ENCODE measurements around the gene CEP120. TPM values are rescaled to one million over a fixed set of nuclear protein-coding genes. Genes with fewer than 3 reads are reported as not detected.
"Not testable (repeated sequence)": the region's sequence is repeated elsewhere in the genome, so short reads cannot be mapped to it uniquely, and the experiment has no call there.

CEP120 gene
- polyA plus RNA-seq, 1 donor = 10.1 TPM

DNA sequence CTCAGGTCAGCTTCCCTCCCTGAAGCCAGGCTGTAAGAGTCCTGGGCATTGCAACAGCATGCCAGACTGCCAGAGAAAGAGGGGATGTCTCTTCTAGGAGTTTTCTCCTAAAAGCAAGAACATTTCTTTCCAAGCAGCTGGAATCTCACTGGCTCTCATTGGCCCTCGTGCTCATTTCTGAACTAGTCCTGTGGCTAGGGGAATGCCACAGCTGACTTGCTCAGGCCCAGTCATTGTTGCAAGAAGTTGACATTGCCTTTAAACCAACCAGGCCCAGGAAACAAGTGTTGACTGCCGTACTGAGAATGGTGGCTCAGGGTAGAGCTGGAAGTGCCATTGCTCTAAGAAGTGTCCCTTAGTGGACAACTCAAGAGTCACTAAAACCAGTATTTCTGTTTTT lies 15.0 kb upstream of the CEP120 start:
- DNase-seq = no peak

- DNase-seq = no peak
Measured at GRCh38 chr5:123436201-123436600, 13.0 kb upstream of the CEP120 start.

GRCh38 chr5:123434796-123435195 lies 11.6 kb upstream of the CEP120 start:
- DNase-seq = no peak

DNA sequence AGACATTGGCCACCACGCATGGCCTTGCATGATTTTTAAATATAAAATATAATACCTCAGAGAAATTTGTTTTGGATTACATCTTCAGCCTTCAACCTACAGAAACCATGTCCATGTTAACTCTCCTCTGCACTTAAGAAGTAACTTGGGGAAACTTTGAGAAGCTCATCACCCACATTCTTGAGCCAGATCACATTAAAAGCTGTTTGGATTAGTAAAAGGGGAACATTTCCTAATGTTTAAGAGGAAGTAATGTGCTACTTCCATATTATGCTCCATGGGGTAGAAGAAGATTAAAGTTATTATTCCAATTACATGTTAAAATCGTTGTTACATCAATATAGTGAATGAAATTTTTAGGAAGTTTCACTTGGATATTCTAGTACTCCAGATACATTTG lies 10.4 kb upstream of the CEP120 start:
- DNase-seq = no peak

DNA sequence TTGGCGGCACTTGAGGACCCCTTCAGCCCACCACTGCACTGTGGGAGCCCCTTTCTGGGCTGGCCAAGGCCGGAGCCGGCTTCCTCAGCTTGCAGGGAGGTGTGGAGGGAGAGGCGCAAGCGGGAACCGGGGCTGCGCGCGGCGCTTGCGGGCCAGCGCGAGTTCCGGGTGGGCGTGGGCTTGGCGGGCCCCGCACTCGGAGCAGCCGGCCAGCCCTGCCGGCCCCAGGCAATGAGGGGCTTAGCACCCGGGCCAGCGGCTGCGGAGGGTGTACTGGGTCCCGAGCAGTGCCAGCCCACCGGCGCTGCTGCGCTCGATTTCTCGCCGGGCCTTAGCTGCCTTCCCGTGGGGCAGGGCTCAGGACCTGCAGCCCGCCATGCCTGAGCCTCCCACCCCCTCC lies 7.2 kb upstream of the CEP120 start:
- DNase-seq = not testable (repeated sequence)

DNA sequence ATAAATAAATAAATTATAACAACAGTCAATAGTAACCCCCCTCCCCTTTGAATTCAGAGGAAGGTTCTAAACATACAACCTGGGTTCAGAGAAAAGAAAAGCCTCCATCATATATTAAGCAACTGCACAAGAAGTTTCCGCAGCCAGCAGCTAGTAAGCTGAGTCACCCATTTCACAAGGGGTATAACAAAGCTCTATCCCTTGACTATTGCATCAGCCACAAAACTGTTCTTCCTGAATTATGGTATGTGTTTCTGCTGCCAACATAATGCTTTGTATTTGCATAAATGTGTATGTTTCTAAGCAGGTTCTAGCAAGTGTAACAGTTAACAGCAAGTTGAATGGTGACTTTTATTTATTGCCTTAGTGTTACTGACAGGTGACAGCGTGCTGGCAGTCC lies 6.8 kb upstream of the CEP120 start:
- no peak for DNase-seq

DNA sequence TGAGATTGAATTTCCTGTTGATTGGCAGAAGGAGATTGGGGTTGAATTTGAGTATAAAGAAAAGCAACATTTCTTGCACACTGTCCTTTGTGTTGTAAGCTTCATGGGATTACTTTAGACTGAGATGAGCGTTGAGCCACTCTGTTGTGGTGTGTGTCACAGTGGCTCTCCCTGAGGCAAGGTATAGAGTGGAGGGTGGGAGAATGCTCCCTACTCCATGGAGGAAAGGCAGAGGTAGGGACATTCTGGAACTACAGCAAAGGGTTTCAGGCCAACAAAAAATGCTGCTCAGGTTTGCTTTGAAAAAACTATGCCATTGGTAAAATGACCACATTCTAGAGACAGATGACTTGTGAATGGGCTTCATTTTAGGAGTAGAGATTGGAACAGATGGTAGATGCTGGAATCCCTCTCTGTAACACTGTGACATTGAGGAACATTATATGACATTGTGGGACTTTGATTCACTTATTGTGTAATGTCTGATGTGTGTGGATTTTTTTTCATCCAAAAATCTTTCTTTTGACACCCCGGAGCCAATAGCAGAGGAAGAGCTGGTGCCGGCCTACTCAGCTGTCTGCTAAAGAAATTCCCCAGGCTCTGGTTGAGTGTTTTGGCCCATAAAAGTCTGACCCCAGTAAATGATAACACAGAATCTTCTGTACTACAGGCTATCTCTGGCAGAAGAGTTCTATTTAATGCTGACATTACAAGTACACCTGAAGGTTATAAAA lies 6.2 kb upstream of the CEP120 start:
- no peak for DNase-seq

DNA sequence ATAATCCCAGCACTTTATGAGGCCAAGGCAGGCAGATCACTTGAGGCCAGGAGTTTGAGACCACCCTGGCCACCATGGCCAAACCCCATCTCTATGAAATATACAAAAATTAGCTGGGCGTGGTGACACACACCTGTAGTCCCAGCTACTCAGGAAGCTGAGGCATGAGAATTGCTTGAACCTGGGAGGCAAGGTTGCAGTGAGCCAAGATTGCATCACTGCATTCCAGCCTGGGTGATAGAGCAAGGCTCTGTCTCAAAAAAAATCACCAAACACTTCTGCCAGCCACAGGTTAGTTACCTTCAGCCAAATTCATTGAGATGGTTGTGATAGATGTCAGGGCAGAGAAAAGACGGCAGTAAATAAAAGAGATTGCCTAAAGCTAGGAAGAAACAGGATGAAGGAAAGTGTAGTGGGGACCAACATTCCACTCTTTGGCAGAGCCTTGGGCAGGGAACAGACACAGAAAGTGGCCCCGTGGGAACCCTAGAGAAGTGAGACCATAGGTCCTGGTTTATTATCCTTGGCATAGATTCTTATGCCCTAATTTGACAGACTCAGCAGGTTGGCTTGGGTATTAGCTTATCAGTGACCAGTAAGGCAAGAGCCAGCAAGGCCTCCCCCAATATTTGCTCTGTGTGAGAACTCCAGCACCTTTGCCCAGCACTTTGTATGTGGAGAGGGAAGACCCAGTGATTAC lies 5.5 kb upstream of the CEP120 start:
- DNase-seq = no peak

DNA sequence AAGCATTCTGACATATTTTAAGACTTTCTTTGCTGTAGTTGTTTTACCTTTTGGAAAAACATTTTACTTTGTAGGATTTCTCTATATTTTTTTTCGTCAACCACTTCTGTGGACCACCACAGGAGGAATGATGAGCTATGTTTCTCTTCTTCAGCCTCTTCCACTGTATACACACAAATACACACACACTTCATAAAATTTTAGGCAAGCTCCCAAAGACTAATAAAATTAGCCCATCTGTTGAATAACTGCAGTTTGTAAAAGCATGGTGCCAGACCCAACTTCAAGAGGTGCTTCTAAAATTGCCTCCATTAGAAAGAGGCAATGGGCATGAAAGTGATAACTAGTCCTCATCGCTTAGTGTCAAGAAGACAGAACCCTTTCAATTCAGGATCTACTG lies 4.1 kb upstream of the CEP120 start:
- no peak for DNase-seq

DNA sequence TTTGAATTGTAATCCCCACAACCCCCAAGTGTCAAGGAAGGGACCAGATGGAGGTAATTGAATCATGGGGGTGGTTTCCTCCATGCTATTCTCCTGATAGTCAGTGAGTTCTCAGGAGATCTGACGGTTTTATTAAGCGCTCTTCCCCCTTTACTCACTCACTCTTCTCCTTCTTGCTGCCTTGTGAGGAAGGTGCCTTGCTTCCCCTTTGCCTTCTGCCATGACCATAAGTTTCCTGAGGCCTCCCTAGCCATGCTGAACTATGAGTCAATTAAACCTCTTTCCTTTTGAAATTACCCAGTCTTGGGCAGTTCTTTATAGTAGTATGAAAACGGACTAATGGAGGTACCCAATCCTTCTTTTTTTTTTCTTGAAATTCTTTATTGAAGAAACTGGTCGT lies 2.2 kb upstream of the CEP120 start:
- DNase-seq = no peak

DNA sequence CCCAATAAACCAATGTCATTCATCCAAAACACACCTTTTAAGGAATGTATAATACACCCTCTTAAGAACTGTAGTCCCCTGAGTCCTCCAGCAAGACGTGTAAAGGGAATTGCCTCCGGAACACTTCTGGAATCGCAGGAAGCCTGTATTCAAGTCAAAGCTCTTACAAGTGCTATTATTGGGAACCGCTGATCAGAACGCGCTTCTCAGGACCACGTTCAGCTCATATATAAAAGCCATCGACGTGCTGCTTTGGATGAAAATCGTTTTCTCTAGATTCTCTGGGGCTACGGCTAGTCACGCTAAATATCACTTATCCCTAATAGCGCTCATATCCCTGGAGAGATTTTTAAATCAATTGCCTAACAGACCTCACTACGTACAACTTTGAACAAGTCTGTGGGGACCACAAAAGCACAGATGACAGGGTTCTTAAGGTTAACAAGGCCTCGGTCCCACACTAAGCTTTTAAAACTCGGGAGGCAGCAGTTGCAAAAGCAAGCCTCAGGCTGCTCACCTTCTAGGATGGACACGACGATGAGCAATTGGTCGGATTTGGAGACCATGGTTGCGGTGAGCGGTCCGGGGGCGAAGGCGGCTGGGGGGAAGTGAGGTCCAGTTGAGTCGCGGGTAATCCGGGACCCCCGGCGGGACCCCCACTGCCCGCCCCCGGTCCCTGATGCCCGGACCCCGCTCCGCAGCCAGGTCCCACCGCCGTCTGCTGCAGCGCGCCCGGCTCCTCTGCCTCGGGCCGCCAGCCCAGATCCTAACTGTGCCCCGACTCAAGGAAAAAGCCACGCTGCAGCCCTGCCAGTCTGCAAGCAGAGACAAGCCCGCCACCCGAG lies 548 bp downstream of the CEP120 start:
- peak; percentile 26 for DNase-seq

GRCh38 chr5:123421773-123422172 lies 1.4 kb downstream of the CEP120 start:
- DNase-seq = no peak

DNA sequence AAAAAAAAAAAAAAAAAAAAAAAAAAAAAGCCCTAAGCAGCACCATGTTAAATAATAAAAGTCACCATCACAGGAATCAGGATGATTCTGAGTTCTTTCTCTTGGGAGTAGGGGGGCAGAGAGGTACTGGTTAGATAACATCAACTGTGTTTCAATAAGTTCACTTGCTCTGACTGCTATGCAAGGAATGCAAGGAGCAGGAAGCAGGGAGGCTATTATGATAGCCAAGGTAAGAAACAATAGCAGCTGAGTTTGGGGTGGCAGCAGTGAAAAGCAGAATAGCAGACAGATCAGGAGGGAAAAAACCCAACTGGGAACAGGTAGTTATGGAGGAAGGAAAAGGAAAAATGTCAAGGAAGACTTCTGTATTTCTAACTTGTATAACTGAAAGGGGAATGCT lies 8.2 kb downstream of the CEP120 start:
- DNase-seq = no peak

DNA sequence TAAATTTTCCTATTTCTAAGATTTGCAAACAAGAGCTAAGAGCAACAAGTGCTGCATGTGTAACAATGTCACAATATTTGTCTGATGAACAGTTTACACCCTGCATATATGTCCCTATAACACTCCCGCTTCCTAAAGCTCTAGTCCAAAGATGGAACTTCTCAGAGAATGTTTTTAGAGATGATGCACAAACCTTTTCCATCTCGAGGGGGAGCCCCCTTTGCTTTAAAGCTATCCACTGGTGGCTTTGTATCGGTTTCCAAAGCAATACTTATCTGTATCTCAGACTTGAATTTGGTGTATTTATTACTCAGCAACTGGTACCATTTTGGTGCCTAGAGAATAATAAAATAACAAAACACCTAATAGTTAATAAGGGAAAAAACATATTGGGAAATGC lies 11.0 kb downstream of the CEP120 start:
- DNase-seq = no peak

DNA sequence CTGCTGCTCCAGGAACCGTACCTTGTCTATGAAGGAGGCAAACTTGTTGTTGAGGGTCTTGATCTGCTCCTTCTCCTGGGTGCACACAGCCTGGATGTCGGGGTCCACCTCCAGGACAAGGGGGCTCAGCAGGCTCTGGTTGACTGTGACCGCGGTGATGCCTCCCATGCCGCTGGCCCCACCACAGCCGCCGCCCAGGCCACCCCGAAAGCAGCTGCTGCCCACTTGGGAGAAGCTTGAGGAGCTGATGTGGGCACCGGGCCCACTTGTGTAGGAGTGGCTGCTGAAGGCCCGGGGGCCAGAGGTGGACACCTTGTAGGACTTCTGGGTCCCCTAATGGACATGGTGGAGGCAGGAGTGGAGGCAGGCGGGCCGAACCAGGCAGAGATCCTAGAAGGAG lies 21.2 kb downstream of the CEP120 start:
- not testable (repeated sequence) for DNase-seq

DNA sequence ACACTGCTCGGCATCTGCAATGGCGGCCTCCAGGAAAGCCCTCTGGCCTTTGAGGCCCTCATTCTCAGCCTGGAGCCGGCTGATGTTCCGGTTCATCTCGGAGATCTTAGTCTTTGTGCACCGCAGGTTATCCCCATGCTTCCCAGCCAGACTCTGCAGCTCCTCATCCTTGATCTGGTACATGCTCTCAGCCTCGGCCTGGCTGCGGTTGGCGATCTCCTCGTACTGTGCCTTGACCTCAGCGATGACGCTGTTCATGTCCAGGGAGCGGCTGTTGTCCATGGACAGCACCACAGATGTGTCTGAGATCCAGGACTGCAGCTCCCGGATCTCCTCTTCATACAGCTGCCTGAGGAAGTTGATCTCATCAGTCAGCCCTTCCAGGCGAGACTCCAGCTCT lies 21.9 kb downstream of the CEP120 start:
- no peak for DNase-seq

GRCh38 chr5:123400870-123401291 lies 22.3 kb downstream of the CEP120 start:
- DNase-seq = not testable (repeated sequence)

DNA sequence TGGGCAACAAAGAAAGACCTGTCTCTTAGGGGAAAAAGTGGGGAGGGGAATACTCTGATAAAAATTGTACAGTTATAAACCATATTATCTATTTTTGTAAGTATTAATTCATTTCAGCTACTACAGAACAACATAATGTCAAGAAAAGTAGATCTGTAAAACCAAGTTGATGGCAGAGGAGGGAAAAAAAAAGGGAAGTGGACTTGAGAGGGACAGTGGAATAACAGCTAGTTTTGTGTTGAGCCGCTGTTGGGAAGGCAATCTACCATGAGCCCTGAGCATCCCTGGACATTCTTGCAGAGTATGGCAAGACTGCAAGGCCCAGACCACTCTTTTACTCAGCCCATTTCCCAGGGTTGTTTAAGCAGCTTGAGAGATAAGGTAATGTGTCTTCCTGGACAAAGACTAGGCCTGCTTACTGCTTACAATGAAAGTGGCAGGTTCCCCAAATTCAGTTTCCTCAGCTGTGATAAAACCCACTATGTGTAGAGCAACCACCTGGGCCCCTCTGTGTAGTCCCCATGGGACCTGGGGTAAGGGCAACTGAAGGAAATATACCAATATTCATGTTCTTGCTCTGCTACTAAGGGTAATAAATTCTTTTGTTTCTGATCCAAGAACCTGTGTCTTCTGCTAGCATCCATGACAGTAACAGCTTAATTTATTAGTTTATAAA lies 25.0 kb downstream of the CEP120 start:
- no peak for DNase-seq

GRCh38 chr5:123397538-123397937 lies 25.7 kb downstream of the CEP120 start:
- DNase-seq = no peak

- DNase-seq = no peak
Measured at GRCh38 chr5:123391009-123391408, 32.2 kb downstream of the CEP120 start.

GRCh38 chr5:123389794-123390193 lies 33.4 kb downstream of the CEP120 start:
- DNase-seq = no peak

DNA sequence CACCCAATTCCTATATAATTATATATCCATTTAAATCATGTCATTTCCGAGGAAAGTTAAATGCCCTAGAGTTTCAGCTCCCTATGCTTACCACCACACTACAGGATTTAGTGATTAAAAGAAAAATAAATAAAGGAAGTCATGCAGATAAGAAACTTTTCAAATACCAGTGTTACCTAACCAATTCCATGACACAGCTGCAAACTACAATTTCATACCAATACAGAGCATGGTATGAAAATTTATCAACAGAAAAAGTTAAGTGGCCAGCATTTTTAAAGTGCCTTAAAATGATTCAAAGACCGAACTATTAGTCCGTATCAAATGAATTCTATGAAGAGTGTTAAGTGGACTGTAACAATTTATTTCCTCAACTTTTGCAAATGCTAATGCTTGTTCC lies 35.9 kb downstream of the CEP120 start:
- DNase-seq = no peak

DNA sequence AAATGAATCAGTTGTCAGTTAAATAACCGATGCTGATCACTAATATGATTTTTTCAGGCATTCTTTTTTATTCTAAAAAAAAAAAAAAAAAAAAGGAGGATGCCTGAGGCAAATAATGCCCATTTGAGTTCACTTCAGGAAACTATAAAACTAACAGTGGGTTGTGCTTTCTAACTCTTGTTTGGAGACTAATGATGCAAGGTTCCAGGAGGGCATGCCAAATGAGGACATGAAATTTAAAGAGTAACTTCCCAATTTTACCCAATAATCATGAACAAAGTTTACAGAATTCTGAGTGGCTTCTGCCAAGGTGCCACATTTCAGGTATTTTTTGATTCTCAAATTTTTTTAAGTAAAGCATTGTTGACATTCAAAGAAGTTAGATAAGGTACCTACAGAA lies 41.0 kb downstream of the CEP120 start:
- DNase-seq = no peak
